Breast epithelium (tissue), 3 donors: Measurements from ENCODE around the gene HPCAL4.

Experiments used
- POLR2AphosphoS5 ChIP-seq, 3 donors: sonication (generic); formaldehyde crosslinking; IDR thresholded peaks; one replicate each; pipeline ENCODE4 v1.6.1; 2017; ENCODE audit warnings: antibody characterized with exemption in 3 of 3
- TF ChIP-seq, protein P1 (sequence below), 3 donors: fragments of 450-650 bp; IDR thresholded peaks; one replicate each; pipeline ENCODE4 v1.5.1; 2016 to 2017; ENCODE audit warnings: antibody characterized with exemption in 3 of 3, mild to moderate bottlenecking in 3 of 3, moderate library complexity in 3 of 3

DNA sequence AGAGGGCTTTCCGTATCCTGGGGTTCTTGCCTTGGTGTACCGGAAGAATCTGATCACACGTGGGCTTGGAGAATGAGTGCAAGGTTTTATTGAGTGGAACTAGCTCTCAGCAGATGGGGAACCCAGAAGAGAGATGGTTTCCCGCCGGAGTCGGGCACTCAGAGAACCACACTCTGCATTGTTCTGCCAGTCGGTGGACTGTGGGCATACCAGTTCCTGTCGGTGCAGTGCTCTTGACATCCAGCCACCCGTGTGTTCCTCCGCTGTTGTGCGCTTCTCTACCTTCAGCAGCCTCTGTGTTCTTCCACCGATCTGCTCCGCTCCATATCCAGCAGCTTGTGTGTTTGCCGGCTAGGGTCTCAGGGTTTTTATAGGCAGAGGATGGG lies 36.7 kb upstream of the HPCAL4 start:
- TF ChIP-seq, protein P1, sequence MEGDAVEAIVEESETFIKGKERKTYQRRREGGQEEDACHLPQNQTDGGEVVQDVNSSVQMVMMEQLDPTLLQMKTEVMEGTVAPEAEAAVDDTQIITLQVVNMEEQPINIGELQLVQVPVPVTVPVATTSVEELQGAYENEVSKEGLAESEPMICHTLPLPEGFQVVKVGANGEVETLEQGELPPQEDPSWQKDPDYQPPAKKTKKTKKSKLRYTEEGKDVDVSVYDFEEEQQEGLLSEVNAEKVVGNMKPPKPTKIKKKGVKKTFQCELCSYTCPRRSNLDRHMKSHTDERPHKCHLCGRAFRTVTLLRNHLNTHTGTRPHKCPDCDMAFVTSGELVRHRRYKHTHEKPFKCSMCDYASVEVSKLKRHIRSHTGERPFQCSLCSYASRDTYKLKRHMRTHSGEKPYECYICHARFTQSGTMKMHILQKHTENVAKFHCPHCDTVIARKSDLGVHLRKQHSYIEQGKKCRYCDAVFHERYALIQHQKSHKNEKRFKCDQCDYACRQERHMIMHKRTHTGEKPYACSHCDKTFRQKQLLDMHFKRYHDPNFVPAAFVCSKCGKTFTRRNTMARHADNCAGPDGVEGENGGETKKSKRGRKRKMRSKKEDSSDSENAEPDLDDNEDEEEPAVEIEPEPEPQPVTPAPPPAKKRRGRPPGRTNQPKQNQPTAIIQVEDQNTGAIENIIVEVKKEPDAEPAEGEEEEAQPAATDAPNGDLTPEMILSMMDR (IDR thresholded peaks at IDR 0.05): no peak
- no peak for TF ChIP-seq POLR2AphosphoS5 (IDR thresholded peaks at IDR 0.05)
